Stimulated activated CD8-positive, alpha-beta memory T cell treated with anti-CD3 and anti-CD28 coated beads, Interleukin-4, amount 100 ng/mL, for 48 hours (primary cell): ENCODE data around the gene HBS1L.

ENCODE experiments used
- DNase-seq: peaks from one replicate; pipeline ENCODE4 v3.0.0-alpha.2; 2020

The HBS1L gene

GRCh38 chr6:135054569-135055498 is at the start of gene HBS1L:
HBS1L (minus strand) TSS chr6:135054822; CDS start chr6:135054691, 131 bp downstream.
- DNase-seq = peak; percentile 97

DNA sequence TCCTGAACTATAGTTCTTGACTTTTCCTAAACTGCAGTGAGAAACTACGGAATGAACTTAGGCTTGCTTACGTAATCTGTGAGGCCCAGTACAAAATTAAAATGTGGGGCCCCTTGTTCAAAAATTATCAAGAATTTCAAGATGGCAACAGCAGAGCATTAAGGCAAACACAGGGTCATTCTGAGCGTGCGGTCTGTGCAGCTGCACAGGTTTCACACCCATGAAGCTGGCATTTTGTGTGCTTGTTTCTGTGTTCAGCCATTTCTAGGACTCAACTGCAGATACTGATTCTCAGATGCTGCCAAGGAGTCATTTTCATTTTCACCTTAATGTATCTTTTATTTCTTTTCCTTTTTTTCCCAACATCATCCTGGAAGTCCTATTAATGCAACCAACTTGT is 49.6 kb upstream of the HBS1L start:
- no peak for DNase-seq

- DNase-seq = no peak
These were observed 47.6 kb upstream of the HBS1L start for GRCh38 chr6:135102191-135102590.

DNA sequence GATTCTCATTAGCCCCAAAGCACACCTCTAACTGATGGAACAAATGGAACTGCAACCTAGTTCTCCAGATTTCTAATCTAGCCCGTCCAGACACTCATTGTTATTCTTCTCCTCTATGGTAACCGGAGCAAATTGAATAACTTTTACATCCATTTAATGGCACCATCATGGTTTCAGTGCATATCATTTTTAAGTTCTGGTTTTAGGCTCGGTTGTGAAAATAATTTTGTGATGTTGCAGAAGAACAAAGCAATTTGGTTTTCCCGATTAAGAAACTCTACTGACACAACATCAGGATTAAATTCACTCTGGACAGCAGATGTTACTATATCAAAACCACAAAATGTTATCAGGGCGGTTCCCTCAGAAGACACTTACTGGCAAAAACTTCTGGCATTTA is 42.5 kb upstream of the HBS1L start:
- DNase-seq = no peak

- no peak for DNase-seq
These were observed 41.9 kb upstream of the HBS1L start for GRCh38 chr6:135096403-135097130.

DNA sequence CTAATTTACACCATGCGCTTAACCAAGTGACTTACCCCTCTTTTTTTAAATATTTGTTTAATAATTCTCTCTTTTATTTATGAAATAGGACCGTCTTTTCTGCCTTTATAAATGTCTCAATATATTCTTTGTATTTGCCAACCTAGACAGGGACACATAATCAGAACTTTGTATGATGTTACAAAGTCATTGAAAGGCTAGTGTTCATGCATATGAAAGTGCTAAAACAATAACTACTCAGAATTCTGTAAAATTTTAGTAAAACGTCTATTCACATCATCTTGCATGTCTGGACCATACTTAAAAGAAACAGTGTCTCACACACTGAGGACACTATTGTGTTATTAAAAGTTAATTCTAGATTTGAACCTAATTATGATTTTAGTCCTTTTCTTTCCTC is 41.1 kb upstream of the HBS1L start:
- DNase-seq = no peak

GRCh38 chr6:135094403-135094821 is 39.8 kb upstream of the HBS1L start:
- no peak for DNase-seq

DNA sequence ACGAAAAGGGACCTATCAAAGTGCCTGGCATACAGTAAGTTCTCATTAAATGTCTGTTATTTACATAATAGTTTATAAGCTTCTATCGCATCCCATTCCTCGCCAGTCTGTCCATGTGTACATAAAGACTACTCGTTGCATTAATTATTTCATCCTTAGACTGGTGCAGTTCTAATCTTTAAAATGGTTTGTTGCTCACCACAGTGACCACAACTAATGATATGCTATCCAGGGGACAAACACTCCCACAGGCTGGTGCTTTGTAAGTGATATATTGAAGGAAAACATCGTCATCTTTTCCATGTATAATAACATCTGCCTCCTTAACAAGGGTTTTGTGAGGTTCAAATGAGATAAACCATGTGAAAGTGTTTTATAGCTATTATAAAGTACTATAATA is 39.0 kb upstream of the HBS1L start:
- no peak for DNase-seq

- DNase-seq = no peak
These were observed 38.1 kb upstream of the HBS1L start for GRCh38 chr6:135092724-135093123.

GRCh38 chr6:135090819-135091218 is 36.2 kb upstream of the HBS1L start:
- no peak for DNase-seq

DNA sequence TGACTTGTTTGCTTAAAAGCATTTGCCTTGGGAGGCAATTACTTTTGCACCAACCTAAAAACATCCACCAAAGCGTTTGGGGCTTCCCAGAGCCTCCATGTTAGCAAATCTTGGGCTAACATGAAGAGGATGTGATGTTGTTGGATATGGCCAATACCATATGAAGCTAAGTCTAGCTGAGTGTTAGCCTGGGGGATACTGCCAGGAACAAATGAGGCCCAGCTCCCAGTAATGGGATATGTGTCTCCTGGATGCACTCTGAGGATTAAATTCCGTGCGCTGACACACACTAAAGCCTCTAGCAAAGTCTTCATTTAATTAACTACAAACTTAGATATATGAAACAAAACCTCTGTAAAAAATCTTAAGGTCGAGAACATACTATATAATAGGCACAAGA is 35.3 kb upstream of the HBS1L start:
- DNase-seq = no peak

DNA sequence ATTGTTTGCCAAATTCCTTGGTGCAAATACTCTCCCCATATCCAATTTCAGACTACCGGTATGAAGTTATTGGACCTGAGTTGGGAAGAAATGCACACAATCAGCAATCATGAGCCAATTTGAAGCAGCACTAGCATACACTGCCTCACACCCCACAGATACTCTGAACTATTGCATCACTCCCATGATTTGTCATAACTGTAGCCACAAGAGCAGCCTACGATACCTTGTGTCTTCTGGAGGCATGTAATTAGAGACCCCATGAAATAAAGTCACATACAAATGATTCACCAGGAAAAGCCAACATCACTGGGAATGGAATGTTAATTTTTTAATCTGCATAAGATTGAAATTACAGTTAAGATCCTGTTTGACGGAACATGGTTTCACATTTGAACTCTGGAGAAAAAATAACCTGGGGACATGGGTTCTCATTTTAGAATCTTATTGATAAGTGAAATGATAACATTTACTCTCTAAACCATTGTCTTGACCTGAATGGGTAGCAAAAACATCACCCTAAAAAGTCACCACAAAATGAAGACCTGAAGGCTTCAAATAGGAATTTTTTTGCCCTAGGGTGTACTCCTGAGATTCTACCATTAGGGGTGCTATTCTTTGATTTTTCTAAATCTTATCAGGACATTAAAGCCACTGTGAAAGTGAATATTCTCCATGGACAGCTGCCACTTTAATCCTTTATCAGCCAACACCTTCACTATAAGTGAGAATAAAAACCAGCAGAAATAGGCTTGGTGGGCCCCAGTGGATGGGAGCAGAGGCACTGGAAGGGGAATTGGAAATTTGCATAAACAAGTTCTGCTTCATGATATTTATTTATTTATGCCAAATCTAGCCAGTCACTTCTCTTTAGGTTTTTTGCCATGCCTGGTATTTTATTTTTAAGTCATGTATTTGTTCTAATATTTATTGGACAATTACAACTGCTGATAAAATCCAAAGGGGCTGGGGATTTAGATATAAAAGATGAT is 34.5 kb upstream of the HBS1L start:
- peak; percentile 38 for DNase-seq

- no peak for DNase-seq
These were observed 33.7 kb upstream of the HBS1L start for GRCh38 chr6:135088281-135088680.

- peak; percentile 39 for DNase-seq
These were observed 33.2 kb upstream of the HBS1L start for GRCh38 chr6:135087803-135088202.

GRCh38 chr6:135087403-135087802 is 32.8 kb upstream of the HBS1L start:
- peak; percentile 36 for DNase-seq

GRCh38 chr6:135086414-135086764 is 31.8 kb upstream of the HBS1L start:
- no peak for DNase-seq

DNA sequence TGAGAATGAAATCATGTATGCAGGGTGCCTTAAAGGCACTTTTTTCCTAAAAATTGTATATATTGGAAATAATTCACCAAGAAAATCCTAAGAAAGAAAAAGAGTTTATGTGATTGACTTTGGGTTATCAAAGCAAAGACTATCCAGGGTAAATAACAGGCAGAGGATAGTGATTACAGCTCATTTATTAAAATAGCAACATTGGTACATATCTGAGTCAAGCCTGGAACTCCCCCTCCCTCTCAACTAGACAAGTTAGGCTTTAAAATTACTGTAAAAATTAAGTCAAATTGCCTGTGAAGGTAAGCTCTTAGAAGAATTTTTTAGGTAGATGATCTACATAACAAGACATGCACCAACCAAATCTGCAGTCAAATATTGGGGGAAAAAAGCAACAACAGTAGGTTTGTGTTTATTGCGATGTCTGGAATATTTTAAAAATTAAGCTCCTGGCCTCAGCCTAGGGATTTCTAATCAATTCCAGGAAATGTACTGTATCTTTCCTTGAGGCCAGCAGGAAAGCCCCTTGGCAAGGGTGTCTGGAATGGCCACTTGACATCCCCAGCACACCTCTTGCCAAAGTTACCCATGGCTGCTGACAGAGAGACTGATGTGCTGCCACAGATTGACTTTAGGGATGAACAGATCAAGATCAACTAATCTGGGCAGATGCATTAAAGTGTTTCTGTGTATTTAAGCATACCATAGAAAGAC is 31.2 kb upstream of the HBS1L start:
- no peak for DNase-seq

- DNase-seq = no peak
These were observed 30.3 kb upstream of the HBS1L start for GRCh38 chr6:135084916-135085269.

DNA sequence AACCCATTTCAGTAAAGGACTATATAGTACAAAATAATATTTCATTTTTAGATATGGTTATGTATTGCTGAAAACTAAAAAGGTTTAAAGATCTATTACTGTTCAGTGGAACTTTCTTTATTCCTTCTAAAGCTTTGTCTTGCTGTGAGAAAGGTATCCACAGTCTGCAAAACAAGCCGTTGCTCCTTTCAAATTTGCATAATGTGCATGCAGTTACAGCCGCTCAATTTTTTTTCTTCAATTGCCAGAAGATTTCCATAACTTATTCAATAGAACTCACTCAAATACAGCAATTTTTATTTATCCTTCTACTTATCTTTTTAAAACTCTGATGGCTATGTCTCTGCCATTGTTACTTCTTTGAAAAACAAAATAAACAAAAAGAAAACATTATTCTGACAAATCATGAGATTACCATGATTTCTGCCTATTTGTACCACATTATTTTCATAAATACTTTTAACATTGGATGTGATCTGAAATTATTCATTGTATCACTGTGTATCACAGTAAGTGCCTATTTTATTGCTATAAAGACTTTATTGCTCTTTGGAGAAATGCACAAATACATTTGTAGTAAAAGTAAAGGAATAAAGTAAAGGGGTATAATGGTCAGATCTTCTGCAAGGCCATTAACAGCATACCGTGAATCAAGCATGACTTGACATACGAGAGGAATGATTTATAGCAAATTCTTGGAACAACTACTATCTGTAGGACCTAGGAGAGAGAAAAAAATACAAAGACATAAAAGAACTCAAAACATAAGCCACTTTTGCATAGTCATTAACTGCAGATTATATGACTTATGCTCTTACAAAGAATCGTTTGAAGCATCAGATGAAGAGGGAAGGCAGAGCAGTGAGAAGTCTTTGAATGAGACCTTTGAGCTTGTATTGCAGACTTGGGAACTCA is 29.6 kb upstream of the HBS1L start:
- DNase-seq = no peak

GRCh38 chr6:135081966-135082365 is 27.3 kb upstream of the HBS1L start:
- no peak for DNase-seq

DNA sequence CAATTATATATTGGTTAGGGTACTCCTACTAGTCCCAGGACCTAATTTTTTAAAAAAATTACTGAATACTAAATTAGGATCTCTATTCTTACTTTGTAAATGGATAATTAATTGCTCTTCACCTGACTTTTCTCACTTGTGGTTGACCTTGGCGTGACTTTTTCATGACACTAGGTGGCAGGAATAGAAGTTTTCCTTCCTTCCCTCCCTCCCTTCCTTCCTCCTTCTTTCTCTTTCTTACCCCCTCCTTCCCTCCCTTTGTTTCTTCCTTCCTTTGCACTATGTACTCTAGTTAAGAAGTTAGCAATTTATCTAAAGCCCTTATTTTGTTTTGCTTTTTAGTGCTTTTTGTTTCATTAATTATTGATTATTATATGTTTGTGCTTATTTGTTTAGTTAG is 20.4 kb upstream of the HBS1L start:
- DNase-seq = no peak
